ENCODE measurements around the gene CASP6. TPM values are rescaled to one million over a fixed set of nuclear protein-coding genes. Genes with fewer than 3 reads are reported as not detected.
"Not testable (repeated sequence)": the region's sequence is repeated elsewhere in the genome, so short reads cannot be mapped to it uniquely, and the experiment has no call there.

The CASP6 gene
- total RNA-seq, 1 donor from 2014 or later, result 25.2 TPM

DNA sequence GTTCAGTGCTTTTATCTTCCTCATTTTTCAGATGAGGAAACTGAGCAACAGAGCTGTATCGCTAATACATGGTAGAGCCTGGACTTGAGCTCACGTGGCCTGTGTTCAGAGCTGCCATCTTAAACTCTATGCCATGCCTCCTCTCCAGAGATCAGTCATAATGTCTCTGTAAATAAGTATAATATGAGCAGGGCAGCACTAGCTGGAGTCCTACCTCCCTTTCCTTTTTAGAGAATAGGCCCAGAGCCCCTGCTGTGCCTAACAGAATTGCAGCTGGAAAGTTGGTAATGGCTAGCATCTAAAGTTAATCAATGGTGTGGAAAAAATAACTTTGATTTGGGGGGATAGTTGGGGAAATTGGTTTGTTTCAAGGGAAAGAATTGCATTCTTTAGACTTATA, 20.4 kb downstream of the CASP6 start:
- no peaks in the 10 kb centered on the region for H3K4me1 Mint-ChIP-seq (ENCODE audit: low read depth, unreplicated experiment)
- TF ChIP-seq EZH2 (IDR thresholded peaks at IDR 0.05; ENCODE audit: insufficient read depth, low read length), result no peak
- TF ChIP-seq, protein P1, sequence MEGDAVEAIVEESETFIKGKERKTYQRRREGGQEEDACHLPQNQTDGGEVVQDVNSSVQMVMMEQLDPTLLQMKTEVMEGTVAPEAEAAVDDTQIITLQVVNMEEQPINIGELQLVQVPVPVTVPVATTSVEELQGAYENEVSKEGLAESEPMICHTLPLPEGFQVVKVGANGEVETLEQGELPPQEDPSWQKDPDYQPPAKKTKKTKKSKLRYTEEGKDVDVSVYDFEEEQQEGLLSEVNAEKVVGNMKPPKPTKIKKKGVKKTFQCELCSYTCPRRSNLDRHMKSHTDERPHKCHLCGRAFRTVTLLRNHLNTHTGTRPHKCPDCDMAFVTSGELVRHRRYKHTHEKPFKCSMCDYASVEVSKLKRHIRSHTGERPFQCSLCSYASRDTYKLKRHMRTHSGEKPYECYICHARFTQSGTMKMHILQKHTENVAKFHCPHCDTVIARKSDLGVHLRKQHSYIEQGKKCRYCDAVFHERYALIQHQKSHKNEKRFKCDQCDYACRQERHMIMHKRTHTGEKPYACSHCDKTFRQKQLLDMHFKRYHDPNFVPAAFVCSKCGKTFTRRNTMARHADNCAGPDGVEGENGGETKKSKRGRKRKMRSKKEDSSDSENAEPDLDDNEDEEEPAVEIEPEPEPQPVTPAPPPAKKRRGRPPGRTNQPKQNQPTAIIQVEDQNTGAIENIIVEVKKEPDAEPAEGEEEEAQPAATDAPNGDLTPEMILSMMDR (IDR thresholded peaks at IDR 0.05; ENCODE audit: insufficient read depth, low read depth, low read length), result no peak
- no peaks in the 10 kb centered on the region for H3K27me3 ChIP-seq (ENCODE audit: insufficient read depth, low read length)
- H3K36me3 ChIP-seq (ENCODE audit: insufficient read depth, low read length), result no peaks in the 10 kb centered on the region
- H3K27ac ChIP-seq (ENCODE audit: low read depth, low read length), result no peak overlapping the region
- no peak overlapping the region for H3K27ac Mint-ChIP-seq (ENCODE audit: unreplicated experiment)
- no peaks in the 10 kb centered on the region for H3K4me1 ChIP-seq (ENCODE audit: insufficient read depth, low read length)
- no peak overlapping the region for H3K4me3 ChIP-seq (ENCODE audit: insufficient read depth, low read depth, low read length)
- H2AFZ ChIP-seq (ENCODE audit: low read depth, low read length), result no peak overlapping the region
- H4K20me1 ChIP-seq (ENCODE audit: insufficient read depth, low read length), result no peaks in the 10 kb centered on the region
- H3K79me2 ChIP-seq (ENCODE audit: insufficient read depth, low read length), result no peaks in the 10 kb centered on the region
- no peak overlapping the region for H3K4me3 Mint-ChIP-seq (ENCODE audit: unreplicated experiment)
- FAIRE-seq (no peak), DNase-seq (ENCODE audit: low read depth) (no peak)
- peaks cover 16% of the 10 kb centered on the region for H3K36me3 Mint-ChIP-seq (ENCODE audit: low read depth, unreplicated experiment)
- H3K9me3 Mint-ChIP-seq (ENCODE audit: unreplicated experiment), result peaks cover 8% of the 10 kb centered on the region
- no peak overlapping the region for H3K9ac ChIP-seq (ENCODE audit: low read length)
- H3K27me3 Mint-ChIP-seq (ENCODE audit: low read depth, unreplicated experiment), result no peaks in the 10 kb centered on the region
- H3K4me2 ChIP-seq (ENCODE audit: low read length), result no peak overlapping the region
- H3K9me3 ChIP-seq (ENCODE audit: insufficient read depth, low read depth, low read length), result no peaks in the 10 kb centered on the region

DNA sequence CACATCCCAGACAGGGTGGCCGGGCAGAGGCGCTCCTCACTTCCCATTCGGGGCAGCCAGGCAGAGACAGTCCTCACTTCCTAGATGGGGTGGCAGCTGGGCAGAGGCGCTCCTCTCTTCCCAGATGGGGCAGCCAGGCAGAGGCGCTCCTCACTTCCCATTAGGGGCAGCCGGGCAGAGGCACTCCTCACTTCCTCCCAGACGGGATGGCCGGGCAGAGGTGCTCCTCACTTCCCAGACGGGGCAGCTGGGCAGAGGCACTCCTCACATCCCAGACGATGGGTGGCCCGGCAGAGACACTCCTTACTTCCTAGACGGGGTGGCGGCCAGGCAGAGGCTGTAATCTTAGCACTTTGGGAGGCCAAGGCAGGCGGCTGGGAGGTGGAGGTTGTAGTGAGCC, 24.3 kb downstream of the CASP6 start:
- H3K4me1 Mint-ChIP-seq (ENCODE audit: low read depth, unreplicated experiment); H3K27me3 Mint-ChIP-seq (ENCODE audit: low read depth, unreplicated experiment); H3K4me3 ChIP-seq (ENCODE audit: insufficient read depth, low read depth, low read length); H3K9me3 ChIP-seq (ENCODE audit: insufficient read depth, low read depth, low read length); H3K27ac ChIP-seq (ENCODE audit: low read depth, low read length); H3K4me1 ChIP-seq (ENCODE audit: insufficient read depth, low read length); H4K20me1 ChIP-seq (ENCODE audit: insufficient read depth, low read length); FAIRE-seq; H3K4me2 ChIP-seq (ENCODE audit: low read length); H3K79me2 ChIP-seq (ENCODE audit: insufficient read depth, low read length); DNase-seq (ENCODE audit: low read depth); H3K9ac ChIP-seq (ENCODE audit: low read length); H3K27ac Mint-ChIP-seq (ENCODE audit: unreplicated experiment); H2AFZ ChIP-seq (ENCODE audit: low read depth, low read length); H3K4me3 Mint-ChIP-seq (ENCODE audit: unreplicated experiment); H3K36me3 ChIP-seq (ENCODE audit: insufficient read depth, low read length); H3K27me3 ChIP-seq (ENCODE audit: insufficient read depth, low read length): not testable (repeated sequence)
- Mint-ChIP-seq H3K36me3 (ENCODE audit: low read depth, unreplicated experiment) (peaks cover 18% of the 10 kb centered on the region), H3K9me3 (ENCODE audit: unreplicated experiment) (peaks cover 13% of the 10 kb centered on the region)

DNA sequence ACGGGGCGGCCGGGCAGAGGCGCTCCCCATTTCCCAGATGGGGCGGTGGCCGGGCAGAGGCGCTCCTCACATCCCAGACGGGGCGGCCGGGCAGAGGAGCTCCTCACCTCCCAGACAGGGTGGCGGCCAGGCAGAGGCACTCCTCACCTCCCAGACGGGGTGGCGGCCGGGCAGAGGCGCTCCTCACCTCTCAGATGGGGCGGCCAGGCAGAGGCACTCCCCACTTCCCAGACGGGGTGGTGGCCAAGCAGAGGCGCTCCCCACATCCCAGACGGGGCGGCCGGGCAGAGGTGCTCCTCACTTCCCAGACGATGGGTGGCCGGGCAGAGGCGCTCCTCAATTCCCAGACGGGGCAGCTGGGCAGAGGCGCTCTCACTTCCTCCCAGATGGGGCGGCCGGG, 24.8 kb downstream of the CASP6 start:
- not testable (repeated sequence) for DNase-seq (ENCODE audit: low read depth); H3K4me3 Mint-ChIP-seq (ENCODE audit: unreplicated experiment)

DNA sequence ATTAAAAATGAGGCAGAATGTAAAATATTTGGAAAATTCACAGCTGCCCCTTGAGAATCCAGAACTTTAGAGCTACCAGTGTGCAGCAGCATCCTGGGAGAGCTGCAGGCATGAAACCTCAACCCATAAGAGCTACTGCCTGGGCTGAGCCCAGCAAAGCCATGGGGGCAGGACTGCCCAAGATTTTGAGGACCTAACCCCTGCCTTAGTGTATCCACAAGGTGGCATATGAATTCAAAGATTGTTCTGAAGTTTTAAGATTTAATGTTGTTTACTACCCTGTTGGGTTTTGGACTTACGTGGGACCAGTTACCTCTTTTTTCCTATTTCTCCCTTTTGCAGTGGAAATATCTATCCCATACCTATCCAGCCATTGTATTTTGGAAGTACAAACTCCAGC, 26.4 kb downstream of the CASP6 start:
- Mint-ChIP-seq H3K36me3 (ENCODE audit: low read depth, unreplicated experiment) (peaks cover 18% of the 10 kb centered on the region), H3K27me3 (ENCODE audit: low read depth, unreplicated experiment) (no peaks in the 10 kb centered on the region), H3K9me3 (ENCODE audit: unreplicated experiment) (peaks cover 13% of the 10 kb centered on the region), H3K4me1 (ENCODE audit: low read depth, unreplicated experiment) (no peaks in the 10 kb centered on the region), H3K4me3 (ENCODE audit: unreplicated experiment) (no peak overlapping the region), H3K27ac (ENCODE audit: unreplicated experiment) (no peak overlapping the region)
- no peaks in the 10 kb centered on the region for H3K4me1 ChIP-seq (ENCODE audit: insufficient read depth, low read length)
- no peaks in the 10 kb centered on the region for H3K79me2 ChIP-seq (ENCODE audit: insufficient read depth, low read length)
- H3K9me3 ChIP-seq (ENCODE audit: insufficient read depth, low read depth, low read length), result no peaks in the 10 kb centered on the region
- no peak for FAIRE-seq
- no peak for DNase-seq (ENCODE audit: low read depth)
- no peak overlapping the region for H3K4me2 ChIP-seq (ENCODE audit: low read length)
- no peak overlapping the region for H2AFZ ChIP-seq (ENCODE audit: low read depth, low read length)
- H4K20me1 ChIP-seq (ENCODE audit: insufficient read depth, low read length), result no peaks in the 10 kb centered on the region
- no peaks in the 10 kb centered on the region for H3K36me3 ChIP-seq (ENCODE audit: insufficient read depth, low read length)
- H3K4me3 ChIP-seq (ENCODE audit: insufficient read depth, low read depth, low read length), result no peak overlapping the region
- H3K27me3 ChIP-seq (ENCODE audit: insufficient read depth, low read length), result no peaks in the 10 kb centered on the region
- TF ChIP-seq EZH2 (IDR thresholded peaks at IDR 0.05; ENCODE audit: insufficient read depth, low read length), result no peak
- TF ChIP-seq, protein P1 (IDR thresholded peaks at IDR 0.05; ENCODE audit: insufficient read depth, low read depth, low read length), result no peak
- no peak overlapping the region for H3K9ac ChIP-seq (ENCODE audit: low read length)
- no peak overlapping the region for H3K27ac ChIP-seq (ENCODE audit: low read depth, low read length)

More for the DNA sequence above, 24.8 kb downstream of the CASP6 start:
- not testable (repeated sequence) for H3K4me1 ChIP-seq (ENCODE audit: insufficient read depth, low read length); H3K27ac ChIP-seq (ENCODE audit: low read depth, low read length); H3K9ac ChIP-seq (ENCODE audit: low read length); FAIRE-seq; H3K27me3 ChIP-seq (ENCODE audit: insufficient read depth, low read length); H4K20me1 ChIP-seq (ENCODE audit: insufficient read depth, low read length); H3K4me3 ChIP-seq (ENCODE audit: insufficient read depth, low read depth, low read length); H3K27me3 Mint-ChIP-seq (ENCODE audit: low read depth, unreplicated experiment); H3K79me2 ChIP-seq (ENCODE audit: insufficient read depth, low read length); H3K36me3 ChIP-seq (ENCODE audit: insufficient read depth, low read length); H3K9me3 ChIP-seq (ENCODE audit: insufficient read depth, low read depth, low read length); H3K27ac Mint-ChIP-seq (ENCODE audit: unreplicated experiment); H2AFZ ChIP-seq (ENCODE audit: low read depth, low read length); H3K4me2 ChIP-seq (ENCODE audit: low read length); H3K4me1 Mint-ChIP-seq (ENCODE audit: low read depth, unreplicated experiment)
- H3K9me3 Mint-ChIP-seq (ENCODE audit: unreplicated experiment), result peaks cover 13% of the 10 kb centered on the region
- H3K36me3 Mint-ChIP-seq (ENCODE audit: low read depth, unreplicated experiment), result peaks cover 18% of the 10 kb centered on the region

Data from astrocyte (in vitro differentiated cells and primary cell).